A549 (cell line): ENCODE data around the gene MYBL2.

Experiments
- CEBPB ChIP-seq, 2 experiments: fragments of >200 bp in 1 of 2; sonication (Bioruptor Twin) in 1 of 2; formaldehyde crosslinking in 1 of 2; IDR thresholded peaks; 2 replicates each; pipeline ENCODE4 v1.6.1; 2012 to 2016
- EP300 ChIP-seq, 2 experiments: fragments of >200 bp; sonication (Bioruptor Twin); formaldehyde crosslinking; IDR thresholded peaks; 2 replicates in 1 of 2; 3 replicates in 1 of 2; pipeline ENCODE4 v1.6.1; 2016 to 2017
- ESRRA ChIP-seq: fragments of 150-350 bp; IDR thresholded peaks from 2 replicates; pipeline ENCODE4 v1.6.1; 2014; ENCODE audit warnings: mild to moderate bottlenecking, low read length, borderline replicate concordance
- PHF8 ChIP-seq: fragments of 200-600 bp; sonication (generic); IDR thresholded peaks from 2 replicates; pipeline ENCODE4 v1.6.1; 2016; ENCODE audit warnings: low read depth, mild to moderate bottlenecking, antibody characterized with exemption, moderate library complexity, borderline replicate concordance
- RCOR1 ChIP-seq: fragments of 150-350 bp; IDR thresholded peaks from 2 replicates; pipeline ENCODE4 v1.6.1; 2014; ENCODE audit warnings: antibody characterized with exemption, low read length, low read depth
- TF ChIP-seq, protein P1 (sequence below): fragments of 200-600 bp; sonication (generic); IDR thresholded peaks from 2 replicates; pipeline ENCODE4 v1.6.1; 2016; ENCODE audit warnings: antibody characterized with exemption, mild to moderate bottlenecking, moderate library complexity

DNA sequence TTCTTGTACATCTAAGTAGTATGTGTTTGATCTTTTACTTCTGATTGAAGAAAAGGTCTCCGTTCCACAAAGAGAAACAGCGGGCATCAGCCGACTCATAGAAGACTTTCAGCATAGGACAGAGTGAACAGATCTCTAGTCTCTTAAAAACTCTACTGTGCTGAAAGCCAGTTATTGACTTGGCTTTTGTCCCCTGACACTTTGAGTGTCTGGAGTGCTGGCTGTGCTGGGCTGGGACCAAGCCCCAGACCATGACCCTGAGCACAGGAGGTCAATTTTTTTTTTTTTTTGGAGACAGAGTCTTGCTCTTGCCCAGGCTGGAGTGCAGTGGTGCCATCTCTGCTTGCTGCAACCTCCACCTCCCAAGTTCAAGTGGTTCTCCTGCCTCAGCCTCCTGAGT, 27.8 kb downstream of the MYBL2 start:
- TF ChIP-seq RCOR1 (no peak), PHF8 (no peak), EP300 (IDR thresholded peaks at IDR 0.05) (no peak), CEBPB (IDR thresholded peaks at IDR 0.05) (no peak), ESRRA (no peak)
- TF ChIP-seq, protein P1, sequence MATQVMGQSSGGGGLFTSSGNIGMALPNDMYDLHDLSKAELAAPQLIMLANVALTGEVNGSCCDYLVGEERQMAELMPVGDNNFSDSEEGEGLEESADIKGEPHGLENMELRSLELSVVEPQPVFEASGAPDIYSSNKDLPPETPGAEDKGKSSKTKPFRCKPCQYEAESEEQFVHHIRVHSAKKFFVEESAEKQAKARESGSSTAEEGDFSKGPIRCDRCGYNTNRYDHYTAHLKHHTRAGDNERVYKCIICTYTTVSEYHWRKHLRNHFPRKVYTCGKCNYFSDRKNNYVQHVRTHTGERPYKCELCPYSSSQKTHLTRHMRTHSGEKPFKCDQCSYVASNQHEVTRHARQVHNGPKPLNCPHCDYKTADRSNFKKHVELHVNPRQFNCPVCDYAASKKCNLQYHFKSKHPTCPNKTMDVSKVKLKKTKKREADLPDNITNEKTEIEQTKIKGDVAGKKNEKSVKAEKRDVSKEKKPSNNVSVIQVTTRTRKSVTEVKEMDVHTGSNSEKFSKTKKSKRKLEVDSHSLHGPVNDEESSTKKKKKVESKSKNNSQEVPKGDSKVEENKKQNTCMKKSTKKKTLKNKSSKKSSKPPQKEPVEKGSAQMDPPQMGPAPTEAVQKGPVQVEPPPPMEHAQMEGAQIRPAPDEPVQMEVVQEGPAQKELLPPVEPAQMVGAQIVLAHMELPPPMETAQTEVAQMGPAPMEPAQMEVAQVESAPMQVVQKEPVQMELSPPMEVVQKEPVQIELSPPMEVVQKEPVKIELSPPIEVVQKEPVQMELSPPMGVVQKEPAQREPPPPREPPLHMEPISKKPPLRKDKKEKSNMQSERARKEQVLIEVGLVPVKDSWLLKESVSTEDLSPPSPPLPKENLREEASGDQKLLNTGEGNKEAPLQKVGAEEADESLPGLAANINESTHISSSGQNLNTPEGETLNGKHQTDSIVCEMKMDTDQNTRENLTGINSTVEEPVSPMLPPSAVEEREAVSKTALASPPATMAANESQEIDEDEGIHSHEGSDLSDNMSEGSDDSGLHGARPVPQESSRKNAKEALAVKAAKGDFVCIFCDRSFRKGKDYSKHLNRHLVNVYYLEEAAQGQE = no peak
